B cell (primary cell): ENCODE measurements around the gene TSC22D1.

Source experiments
- CTCF ChIP-seq: fragments of 200-600 bp; IDR thresholded peaks from one replicate; pipeline ENCODE4 v1.8.0; 2022; ENCODE audit warnings: antibody characterized with exemption, mild to moderate bottlenecking
- EZH2 ChIP-seq: IDR thresholded peaks from 2 replicates; pipeline ENCODE4 v1.6.1; 2012; ENCODE audit warnings: borderline replicate concordance, low read depth, mild to moderate bottlenecking, moderate library complexity, low read length; ENCODE audit not compliant: insufficient read depth, poor library complexity, severe bottlenecking

- TF ChIP-seq CTCF: no peak
- no peak for TF ChIP-seq EZH2
Measured at GRCh38 chr13:44431150-44431549, 145.0 kb downstream of the TSC22D1 start.
